Caco-2 (cell line): ENCODE data around the gene PROX1. TPM values are rescaled to one million over a fixed set of nuclear protein-coding genes. Genes with fewer than 3 reads are reported as not detected.

Source experiments
- BruUV-seq: library from RNA; stranded (reverse); fragments of 400-500 nt; replicated peaks from 2 replicates; lab custom pipeline; 2021; lab: Mats Ljungman, UMichigan
- CTCF ChIA-PET: fragments of 300-600 bp; sonication (Branson Sonifier 250); formaldehyde crosslinking; loops from one replicate; lab custom pipeline; 2022; ENCODE audit warnings: antibody characterized with exemption; lab: Charles Lee
- POLR2A ChIA-PET: fragments of 300-600 bp; sonication (Branson Sonifier 250); formaldehyde crosslinking; loops from one replicate; lab custom pipeline; 2022; ENCODE audit warnings: antibody characterized with exemption; lab: Charles Lee
- DNase-seq, 2 experiments: peaks; one replicate each; pipeline versions ENCODE4 v3.0.0 to v3.0.0-alpha.2; 2020 to 2022
- H3K27me3 ChIP-seq: replicated peaks from 2 replicates; pipeline ENCODE4 v1.6.0; 2011; ENCODE audit warnings: low read length; ENCODE audit not compliant: control insufficient read depth, insufficient read depth
- H3K36me3 ChIP-seq: 2 replicates; pipeline ENCODE4 v1.5.1; 2011; ENCODE audit warnings: low read length; ENCODE audit not compliant: control insufficient read depth, insufficient read depth
- H3K4me1 ChIP-seq: fragments of 250-450 bp; sonication (Bioruptor Pico); 2 replicates; pipeline ENCODE4 v1.5.1; 2020; ENCODE audit warnings: mild to moderate bottlenecking
- H3K4me3 ChIP-seq: 2 replicates; pipeline ENCODE4 v1.5.1; 2011; ENCODE audit warnings: low read depth, mild to moderate bottlenecking, control low read depth, low read length
- H3K9me3 ChIP-seq: fragments of 250-450 bp; sonication (Bioruptor Pico); 2 replicates; pipeline ENCODE4 v1.5.1; 2020; ENCODE audit warnings: mild to moderate bottlenecking, moderate library complexity
- H3K27ac Mint-ChIP-seq: one replicate; pipeline ENCODE4 v1.8.0; 2022; ENCODE audit warnings: mixed read lengths; ENCODE audit not compliant: unreplicated experiment
- H3K27me3 Mint-ChIP-seq: one replicate; pipeline ENCODE4 v1.8.0; 2022; ENCODE audit warnings: mixed read lengths; ENCODE audit not compliant: insufficient read depth, unreplicated experiment
- H3K36me3 Mint-ChIP-seq: one replicate; pipeline ENCODE4 v1.8.0; 2022; ENCODE audit warnings: mild to moderate bottlenecking, mixed read lengths; ENCODE audit not compliant: insufficient read depth, unreplicated experiment
- H3K4me1 Mint-ChIP-seq: one replicate; pipeline ENCODE4 v1.8.0; 2022; ENCODE audit warnings: low read depth, mixed read lengths; ENCODE audit not compliant: unreplicated experiment
- H3K4me3 Mint-ChIP-seq: one replicate; pipeline ENCODE4 v1.8.0; 2022; ENCODE audit warnings: mild to moderate bottlenecking, moderate library complexity, mixed read lengths; ENCODE audit not compliant: unreplicated experiment
- H3K9me3 Mint-ChIP-seq: one replicate; pipeline ENCODE4 v1.8.0; 2022; ENCODE audit warnings: mixed read lengths; ENCODE audit not compliant: unreplicated experiment
- intact Hi-C: fragments of 100-400 bp; cut with micrococcal nuclease; formaldehyde crosslinking; loops from one replicate; pipeline ENCODE4 v1.10.0; 2022; ENCODE audit not compliant: unreplicated experiment
- total RNA-seq: library from RNA; stranded (reverse); gene quantifications from 2 replicates; pipeline ENCODE4 v1.2.3, GENCODE V29; 2022
- TF ChIP-seq, protein P1 (sequence below), 2 experiments: fragments of 200-600 bp in 1 of 2; IDR thresholded peaks; 1 replicate in 1 of 2; 2 replicates in 1 of 2; pipeline versions ENCODE4 v1.5.1 to v1.8.0; 2011 to 2022; ENCODE audit warnings: antibody characterized with exemption in 1 of 2, control low read depth in 1 of 2, inconsistent platforms in 1 of 2, low read depth in 1 of 2, low read length in 1 of 2, mild to moderate bottlenecking in 1 of 2, moderate library complexity in 1 of 2; ENCODE audit not compliant: insufficient read depth in 1 of 2, severe bottlenecking in 1 of 2, unreplicated experiment in 1 of 2

The PROX1 gene
- total RNA-seq, 1 experiment from 2014 or later: 17.6 TPM

DNA sequence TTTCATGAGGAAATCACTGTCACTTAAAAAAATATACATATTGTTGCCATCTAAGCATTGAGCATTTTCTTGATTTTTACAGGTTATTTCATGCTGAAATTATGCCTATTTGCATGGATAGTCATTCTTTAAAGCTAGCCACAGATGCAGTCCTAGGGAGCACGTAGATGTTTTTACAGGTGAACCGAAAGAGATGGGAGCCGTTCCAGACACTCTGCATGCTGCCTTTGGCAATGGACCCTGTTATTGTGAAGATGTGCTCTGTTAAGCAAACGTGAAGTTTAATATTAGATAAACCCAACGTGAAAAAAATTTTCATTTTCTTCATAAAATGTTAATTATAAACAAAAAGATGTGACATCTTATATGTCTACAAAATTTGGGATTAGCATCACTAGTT is 7.1 kb downstream of the PROX1 start:
- Mint-ChIP-seq H3K4me3 (no peak overlapping the region), H3K27ac (no peak overlapping the region), H3K4me1 (peaks cover 15% of the 10 kb centered on the region), H3K36me3 (no peaks in the 10 kb centered on the region), H3K27me3 (no peaks in the 10 kb centered on the region), H3K9me3 (no peaks in the 10 kb centered on the region)
- Histone ChIP-seq H3K27me3 (no peaks in the 10 kb centered on the region), H3K4me3 (no peak overlapping the region), H3K4me1 (no peaks in the 10 kb centered on the region), H3K36me3 (0 out of 2 replicates have a peak, but pooled peaks cover 1% of the 10 kb centered on the region), H3K9me3 (no peaks in the 10 kb centered on the region)
- ChIA-PET CTCF (no interaction called here), POLR2A (no interaction called here)
- TF ChIP-seq, protein P1, sequence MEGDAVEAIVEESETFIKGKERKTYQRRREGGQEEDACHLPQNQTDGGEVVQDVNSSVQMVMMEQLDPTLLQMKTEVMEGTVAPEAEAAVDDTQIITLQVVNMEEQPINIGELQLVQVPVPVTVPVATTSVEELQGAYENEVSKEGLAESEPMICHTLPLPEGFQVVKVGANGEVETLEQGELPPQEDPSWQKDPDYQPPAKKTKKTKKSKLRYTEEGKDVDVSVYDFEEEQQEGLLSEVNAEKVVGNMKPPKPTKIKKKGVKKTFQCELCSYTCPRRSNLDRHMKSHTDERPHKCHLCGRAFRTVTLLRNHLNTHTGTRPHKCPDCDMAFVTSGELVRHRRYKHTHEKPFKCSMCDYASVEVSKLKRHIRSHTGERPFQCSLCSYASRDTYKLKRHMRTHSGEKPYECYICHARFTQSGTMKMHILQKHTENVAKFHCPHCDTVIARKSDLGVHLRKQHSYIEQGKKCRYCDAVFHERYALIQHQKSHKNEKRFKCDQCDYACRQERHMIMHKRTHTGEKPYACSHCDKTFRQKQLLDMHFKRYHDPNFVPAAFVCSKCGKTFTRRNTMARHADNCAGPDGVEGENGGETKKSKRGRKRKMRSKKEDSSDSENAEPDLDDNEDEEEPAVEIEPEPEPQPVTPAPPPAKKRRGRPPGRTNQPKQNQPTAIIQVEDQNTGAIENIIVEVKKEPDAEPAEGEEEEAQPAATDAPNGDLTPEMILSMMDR (IDR thresholded peaks at IDR 0.05; ENCODE audit: insufficient read depth in 1 of 2, low read depth in 1 of 2, low read length in 1 of 2, severe bottlenecking in 1 of 2, unreplicated experiment in 1 of 2): no peak
- intact Hi-C loops: no loop called here
- DNase-seq: no peak
- BruUV-seq: no TSS peak

- intact Hi-C loops: no loop called here
- no peaks in the 10 kb centered on the region for H3K4me1 ChIP-seq
- Mint-ChIP-seq H3K36me3 (no peaks in the 10 kb centered on the region), H3K4me1 (peaks cover 10% of the 10 kb centered on the region), H3K27ac (no peak overlapping the region), H3K27me3 (no peaks in the 10 kb centered on the region), H3K4me3 (no peak overlapping the region), H3K9me3 (no peaks in the 10 kb centered on the region)
- H3K4me3 ChIP-seq: no peak overlapping the region
- no peaks in the 10 kb centered on the region for H3K27me3 ChIP-seq
- ChIA-PET POLR2A (no interaction called here), CTCF (no interaction called here)
- DNase-seq: no peak
- TF ChIP-seq, protein P1 (IDR thresholded peaks at IDR 0.05; ENCODE audit: insufficient read depth in 1 of 2, low read depth in 1 of 2, low read length in 1 of 2, severe bottlenecking in 1 of 2, unreplicated experiment in 1 of 2): no peak
- no TSS peak for BruUV-seq
- no peaks in the 10 kb centered on the region for H3K9me3 ChIP-seq
- H3K36me3 ChIP-seq: 0 out of 2 replicates have a peak, but pooled peaks cover 1% of the 10 kb centered on the region
These were observed 7.8 kb downstream of the PROX1 start for GRCh38 chr1:213995603-213996002.

GRCh38 chr1:213996320-213997037 is 8.7 kb downstream of the PROX1 start:
- H3K27me3 Mint-ChIP-seq: no peaks in the 10 kb centered on the region
- Histone ChIP-seq H3K4me1 (no peaks in the 10 kb centered on the region), H3K4me3 (no peak overlapping the region), H3K36me3 (0 out of 2 replicates have a peak, but pooled peaks cover 1% of the 10 kb centered on the region), H3K9me3 (no peaks in the 10 kb centered on the region), H3K27me3 (no peaks in the 10 kb centered on the region)
- BruUV-seq: no TSS peak
- CTCF ChIA-PET: no interaction called here
- H3K4me3 Mint-ChIP-seq: no peak overlapping the region
- no peak for DNase-seq
- intact Hi-C loops: no loop called here
- H3K9me3 Mint-ChIP-seq: no peaks in the 10 kb centered on the region
- POLR2A ChIA-PET: no interaction called here
- peaks cover 1% of the 10 kb centered on the region for H3K4me1 Mint-ChIP-seq
- TF ChIP-seq, protein P1 (IDR thresholded peaks at IDR 0.05; ENCODE audit: insufficient read depth in 1 of 2, low read depth in 1 of 2, low read length in 1 of 2, severe bottlenecking in 1 of 2, unreplicated experiment in 1 of 2): no peak
- no peaks in the 10 kb centered on the region for H3K36me3 Mint-ChIP-seq
- H3K27ac Mint-ChIP-seq: no peak overlapping the region
